Liver (tissue), 9 donors: ENCODE results near the gene BTN3A1. TPM values are rescaled to one million over a fixed set of nuclear protein-coding genes. Genes with fewer than 3 reads are reported as not detected.

Experiments
- DNase-seq: peaks from one replicate; pipeline ENCODE4 v3.0.0-alpha.2; 2017; ENCODE audit warnings: low spot score
- H3K27ac ChIP-seq, 2 donors: one replicate each; pipeline ENCODE4 v1.7.0; 2013; ENCODE audit warnings: inconsistent platforms in 2 of 2, low read length in 2 of 2, control low read depth in 1 of 2, low read depth in 1 of 2, mild to moderate bottlenecking in 1 of 2
- H3K27me3 ChIP-seq, 4 donors: one replicate each; pipeline versions ENCODE4 v1.6.1 to v1.7.0; 2013; ENCODE audit warnings: low read length in 3 of 4, inconsistent platforms in 1 of 4, mild to moderate bottlenecking in 1 of 4, moderate library complexity in 1 of 4; ENCODE audit not compliant: control insufficient read depth in 4 of 4, insufficient read depth in 4 of 4
- H3K36me3 ChIP-seq, 4 donors: one replicate each; pipeline versions ENCODE4 v1.6.1 to v1.7.0; 2013; ENCODE audit warnings: low read length in 3 of 4, mild to moderate bottlenecking in 3 of 4, low read depth in 1 of 4, moderate library complexity in 1 of 4; ENCODE audit not compliant: control insufficient read depth in 4 of 4, insufficient read depth in 3 of 4
- H3K4me1 ChIP-seq, 4 donors: one replicate each; pipeline versions ENCODE4 v1.6.1 to v1.7.0; 2013; ENCODE audit warnings: low read length in 3 of 4, mild to moderate bottlenecking in 3 of 4, moderate library complexity in 1 of 4; ENCODE audit not compliant: control insufficient read depth in 4 of 4, insufficient read depth in 4 of 4
- H3K4me3 ChIP-seq, 3 donors: one replicate each; pipeline versions ENCODE4 v1.6.1 to v1.7.0; 2013; ENCODE audit warnings: low read length in 3 of 3, control low read depth in 1 of 3, low read depth in 1 of 3, mild to moderate bottlenecking in 1 of 3
- H3K9ac ChIP-seq, 2 donors: one replicate each; pipeline ENCODE4 v1.7.0; 2013; ENCODE audit warnings: low read length in 2 of 2, mild to moderate bottlenecking in 2 of 2, moderate library complexity in 2 of 2, control low read depth in 1 of 2, low read depth in 1 of 2
- H3K9me3 ChIP-seq, 4 donors: one replicate each; pipeline versions ENCODE4 v1.6.1 to v1.7.0; 2013; ENCODE audit warnings: low read length in 3 of 4; ENCODE audit not compliant: control insufficient read depth in 4 of 4
- EGR1 ChIP-seq, 2 donors: IDR thresholded peaks; 2 replicates each; pipeline ENCODE4 v1.6.1; 2016 to 2018; ENCODE audit warnings: antibody characterized with exemption in 2 of 2, low read depth in 2 of 2
- FOXA1 ChIP-seq: IDR thresholded peaks from 2 replicates; pipeline ENCODE4 v1.6.1; 2016; ENCODE audit warnings: antibody characterized with exemption
- FOXA2 ChIP-seq: IDR thresholded peaks from 2 replicates; pipeline ENCODE4 v1.6.1; 2016; ENCODE audit warnings: antibody characterized with exemption
- GABPA ChIP-seq, 2 donors: IDR thresholded peaks in 1 of 2; conservative IDR thresholded peaks in 1 of 2; 2 replicates each; pipeline ENCODE4 v1.6.1; 2016; ENCODE audit warnings: antibody characterized with exemption in 2 of 2, mild to moderate bottlenecking in 1 of 2, moderate library complexity in 1 of 2
- HNF4A ChIP-seq, 2 donors: conservative IDR thresholded peaks; 2 replicates each; pipeline ENCODE4 v1.6.1; 2016; ENCODE audit warnings: antibody characterized with exemption in 2 of 2, mild to moderate bottlenecking in 2 of 2
- HNF4G ChIP-seq: IDR thresholded peaks from 2 replicates; pipeline ENCODE4 v1.6.1; 2016; ENCODE audit warnings: antibody characterized with exemption
- JUND ChIP-seq, 2 donors: IDR thresholded peaks; 2 replicates each; pipeline ENCODE4 v1.6.1; 2016; ENCODE audit warnings: antibody characterized with exemption in 2 of 2
- NR2F2 ChIP-seq: IDR thresholded peaks from 2 replicates; pipeline ENCODE4 v1.6.1; 2016; ENCODE audit warnings: antibody characterized with exemption
- RAD21 ChIP-seq, 2 donors: IDR thresholded peaks; 2 replicates each; pipeline ENCODE4 v1.6.1; 2016; ENCODE audit warnings: antibody characterized with exemption in 2 of 2, mild to moderate bottlenecking in 2 of 2
- RXRA ChIP-seq, 2 donors: IDR thresholded peaks; 2 replicates each; pipeline ENCODE4 v1.6.1; 2017 to 2018; ENCODE audit warnings: antibody characterized with exemption in 2 of 2, mild to moderate bottlenecking in 1 of 2
- SP1 ChIP-seq: IDR thresholded peaks from 2 replicates; pipeline ENCODE4 v1.6.1; 2018; ENCODE audit warnings: antibody characterized with exemption, mild to moderate bottlenecking
- TAF1 ChIP-seq: conservative IDR thresholded peaks from 2 replicates; pipeline ENCODE4 v1.6.1; 2016; ENCODE audit warnings: antibody characterized with exemption, mild to moderate bottlenecking
- YY1 ChIP-seq: IDR thresholded peaks from 2 replicates; pipeline ENCODE4 v1.6.1; 2016; ENCODE audit warnings: antibody characterized with exemption, mild to moderate bottlenecking
- WGBS: extraction: QIAGEN DNeasy Blood & Tissue Kit; methylation state at CpG from one replicate; pipeline ENCODE4 v1.1.7; 2013; 5-methylcytosine and 5-hydroxymethylcytosine counted together
- polyA plus RNA-seq, 2 donors: library from polyadenylated mRNA; stranded (reverse) in 1 of 2; unstranded in 1 of 2; fragments of 200-250 nt in 1 of 2; fragments of >200 nt in 1 of 2; fragmentation: Nextera tagmentation in 1 of 2; extraction: Ambion mirVana in 1 of 2; gene quantifications; one replicate each; pipeline versions ENCODE4 v1.2.1 to v1.2.3, GENCODE V29; 2013 to 2015
- total RNA-seq, 2 donors: library from RNA; depleted of rRNA; stranded (reverse); fragments of >200 nt; gene quantifications; one replicate each; pipeline ENCODE4 v1.2.3, GENCODE V29; 2014
- TF ChIP-seq, protein P1 (sequence below): IDR thresholded peaks from 2 replicates; pipeline ENCODE4 v1.6.1; 2016; ENCODE audit warnings: antibody characterized with exemption
- TF ChIP-seq, protein P2 (sequence below): IDR thresholded peaks from 2 replicates; pipeline ENCODE4 v1.6.1; 2016; ENCODE audit warnings: antibody characterized with exemption
- TF ChIP-seq, protein P3 (sequence below): IDR thresholded peaks from 2 replicates; pipeline ENCODE4 v1.6.1; 2016; ENCODE audit warnings: antibody characterized with exemption, mild to moderate bottlenecking
- TF ChIP-seq, protein P4 (sequence below): IDR thresholded peaks from 2 replicates; pipeline ENCODE4 v1.6.1; 2016; ENCODE audit warnings: antibody characterized with exemption
- TF ChIP-seq, protein P5 (sequence below): fragments of 150-350 bp; IDR thresholded peaks from 2 replicates; pipeline ENCODE4 v1.5.1; 2017; ENCODE audit warnings: improper control_type of control experiment, low read depth, low read length; ENCODE audit not compliant: missing input control
- donor health status: healthy.
- donor health status: healthy.
- donor health status: healthy.
- donor health status: healthy.
- donor health status: healthy.

Gene BTN3A1
- total and polyA plus RNA-seq, 4 donors = 2.3 to 17.1 (median 6.3) TPM

DNA sequence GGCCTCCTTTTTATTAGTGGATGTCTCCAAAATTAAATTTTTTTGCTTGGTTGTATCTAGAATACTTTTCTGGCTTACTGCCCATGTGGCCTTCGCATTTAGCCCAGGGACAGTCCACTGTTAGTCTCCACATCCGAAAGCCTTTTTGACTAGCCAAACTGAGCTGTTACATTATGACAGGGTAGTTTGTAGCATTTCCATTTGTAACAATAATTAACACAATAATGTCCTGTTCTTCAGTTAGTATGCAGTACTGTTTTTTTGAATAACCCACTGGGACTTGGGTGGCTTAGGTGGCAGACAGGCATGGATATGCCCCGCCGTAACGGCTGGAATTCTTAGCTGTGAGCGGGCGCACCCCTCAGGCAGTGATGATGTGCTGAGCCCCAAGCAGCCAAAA, 49.8 kb upstream of the BTN3A1 start:
- Histone ChIP-seq H3K36me3 (no peaks in the 10 kb centered on the region), H3K9ac (no peak overlapping the region), H3K9me3 (no peaks in the 10 kb centered on the region), H3K27me3 (no peaks in the 10 kb centered on the region), H3K27ac (no peak overlapping the region), H3K4me3 (no peak overlapping the region), H3K4me1 (no peaks in the 10 kb centered on the region)
- TF ChIP-seq FOXA2 (no peak), GABPA (IDR thresholded peaks at IDR 0.05 in 1 of 2, conservative IDR thresholded peaks at IDR 0.05 in 1 of 2) (no peak), FOXA1 (no peak), HNF4G (no peak), NR2F2 (no peak), EGR1 (IDR thresholded peaks at IDR 0.05; ENCODE audit: low read depth in 2 of 2) (no peak), YY1 (no peak), TAF1 (no peak), RXRA (IDR thresholded peaks at IDR 0.05) (no peak), JUND (IDR thresholded peaks at IDR 0.05) (no peak), RAD21 (IDR thresholded peaks at IDR 0.05) (no peak), SP1 (no peak)
- TF ChIP-seq, protein P1, sequence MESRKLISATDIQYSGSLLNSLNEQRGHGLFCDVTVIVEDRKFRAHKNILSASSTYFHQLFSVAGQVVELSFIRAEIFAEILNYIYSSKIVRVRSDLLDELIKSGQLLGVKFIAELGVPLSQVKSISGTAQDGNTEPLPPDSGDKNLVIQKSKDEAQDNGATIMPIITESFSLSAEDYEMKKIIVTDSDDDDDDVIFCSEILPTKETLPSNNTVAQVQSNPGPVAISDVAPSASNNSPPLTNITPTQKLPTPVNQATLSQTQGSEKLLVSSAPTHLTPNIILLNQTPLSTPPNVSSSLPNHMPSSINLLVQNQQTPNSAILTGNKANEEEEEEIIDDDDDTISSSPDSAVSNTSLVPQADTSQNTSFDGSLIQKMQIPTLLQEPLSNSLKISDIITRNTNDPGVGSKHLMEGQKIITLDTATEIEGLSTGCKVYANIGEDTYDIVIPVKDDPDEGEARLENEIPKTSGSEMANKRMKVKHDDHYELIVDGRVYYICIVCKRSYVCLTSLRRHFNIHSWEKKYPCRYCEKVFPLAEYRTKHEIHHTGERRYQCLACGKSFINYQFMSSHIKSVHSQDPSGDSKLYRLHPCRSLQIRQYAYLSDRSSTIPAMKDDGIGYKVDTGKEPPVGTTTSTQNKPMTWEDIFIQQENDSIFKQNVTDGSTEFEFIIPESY = no peak
- TF ChIP-seq, protein P2, sequence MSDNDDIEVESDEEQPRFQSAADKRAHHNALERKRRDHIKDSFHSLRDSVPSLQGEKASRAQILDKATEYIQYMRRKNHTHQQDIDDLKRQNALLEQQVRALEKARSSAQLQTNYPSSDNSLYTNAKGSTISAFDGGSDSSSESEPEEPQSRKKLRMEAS = no peak
- TF ChIP-seq, protein P3, sequence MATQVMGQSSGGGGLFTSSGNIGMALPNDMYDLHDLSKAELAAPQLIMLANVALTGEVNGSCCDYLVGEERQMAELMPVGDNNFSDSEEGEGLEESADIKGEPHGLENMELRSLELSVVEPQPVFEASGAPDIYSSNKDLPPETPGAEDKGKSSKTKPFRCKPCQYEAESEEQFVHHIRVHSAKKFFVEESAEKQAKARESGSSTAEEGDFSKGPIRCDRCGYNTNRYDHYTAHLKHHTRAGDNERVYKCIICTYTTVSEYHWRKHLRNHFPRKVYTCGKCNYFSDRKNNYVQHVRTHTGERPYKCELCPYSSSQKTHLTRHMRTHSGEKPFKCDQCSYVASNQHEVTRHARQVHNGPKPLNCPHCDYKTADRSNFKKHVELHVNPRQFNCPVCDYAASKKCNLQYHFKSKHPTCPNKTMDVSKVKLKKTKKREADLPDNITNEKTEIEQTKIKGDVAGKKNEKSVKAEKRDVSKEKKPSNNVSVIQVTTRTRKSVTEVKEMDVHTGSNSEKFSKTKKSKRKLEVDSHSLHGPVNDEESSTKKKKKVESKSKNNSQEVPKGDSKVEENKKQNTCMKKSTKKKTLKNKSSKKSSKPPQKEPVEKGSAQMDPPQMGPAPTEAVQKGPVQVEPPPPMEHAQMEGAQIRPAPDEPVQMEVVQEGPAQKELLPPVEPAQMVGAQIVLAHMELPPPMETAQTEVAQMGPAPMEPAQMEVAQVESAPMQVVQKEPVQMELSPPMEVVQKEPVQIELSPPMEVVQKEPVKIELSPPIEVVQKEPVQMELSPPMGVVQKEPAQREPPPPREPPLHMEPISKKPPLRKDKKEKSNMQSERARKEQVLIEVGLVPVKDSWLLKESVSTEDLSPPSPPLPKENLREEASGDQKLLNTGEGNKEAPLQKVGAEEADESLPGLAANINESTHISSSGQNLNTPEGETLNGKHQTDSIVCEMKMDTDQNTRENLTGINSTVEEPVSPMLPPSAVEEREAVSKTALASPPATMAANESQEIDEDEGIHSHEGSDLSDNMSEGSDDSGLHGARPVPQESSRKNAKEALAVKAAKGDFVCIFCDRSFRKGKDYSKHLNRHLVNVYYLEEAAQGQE = no peak
- TF ChIP-seq, protein P4, sequence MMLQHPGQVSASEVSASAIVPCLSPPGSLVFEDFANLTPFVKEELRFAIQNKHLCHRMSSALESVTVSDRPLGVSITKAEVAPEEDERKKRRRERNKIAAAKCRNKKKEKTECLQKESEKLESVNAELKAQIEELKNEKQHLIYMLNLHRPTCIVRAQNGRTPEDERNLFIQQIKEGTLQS = no peak
- TF ChIP-seq, protein P5, sequence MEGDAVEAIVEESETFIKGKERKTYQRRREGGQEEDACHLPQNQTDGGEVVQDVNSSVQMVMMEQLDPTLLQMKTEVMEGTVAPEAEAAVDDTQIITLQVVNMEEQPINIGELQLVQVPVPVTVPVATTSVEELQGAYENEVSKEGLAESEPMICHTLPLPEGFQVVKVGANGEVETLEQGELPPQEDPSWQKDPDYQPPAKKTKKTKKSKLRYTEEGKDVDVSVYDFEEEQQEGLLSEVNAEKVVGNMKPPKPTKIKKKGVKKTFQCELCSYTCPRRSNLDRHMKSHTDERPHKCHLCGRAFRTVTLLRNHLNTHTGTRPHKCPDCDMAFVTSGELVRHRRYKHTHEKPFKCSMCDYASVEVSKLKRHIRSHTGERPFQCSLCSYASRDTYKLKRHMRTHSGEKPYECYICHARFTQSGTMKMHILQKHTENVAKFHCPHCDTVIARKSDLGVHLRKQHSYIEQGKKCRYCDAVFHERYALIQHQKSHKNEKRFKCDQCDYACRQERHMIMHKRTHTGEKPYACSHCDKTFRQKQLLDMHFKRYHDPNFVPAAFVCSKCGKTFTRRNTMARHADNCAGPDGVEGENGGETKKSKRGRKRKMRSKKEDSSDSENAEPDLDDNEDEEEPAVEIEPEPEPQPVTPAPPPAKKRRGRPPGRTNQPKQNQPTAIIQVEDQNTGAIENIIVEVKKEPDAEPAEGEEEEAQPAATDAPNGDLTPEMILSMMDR = no peak
- DNase-seq = no peak
- WGBS = 93% methylated on average over 7 of the region's 7 CpGs

DNA sequence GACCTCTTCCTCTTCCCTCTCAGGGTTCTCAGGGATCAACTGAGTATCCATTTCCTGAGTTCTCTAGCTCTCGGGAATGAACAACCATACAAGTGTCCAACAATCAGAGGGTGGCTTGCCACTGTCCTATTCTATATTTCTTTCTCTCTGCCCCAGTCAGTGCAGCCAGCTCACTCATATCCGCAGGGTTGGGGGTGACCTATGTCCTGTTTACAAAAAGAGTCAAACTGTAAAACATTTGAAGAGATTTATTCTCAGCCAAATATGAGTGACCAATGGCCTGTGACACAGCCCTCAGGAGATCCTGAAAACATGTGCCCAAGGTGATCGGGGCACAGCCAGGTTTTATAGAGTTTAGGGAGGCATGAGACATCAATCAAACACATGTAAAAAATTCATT, 47.9 kb upstream of the BTN3A1 start:
- Histone ChIP-seq H3K27ac (no peak overlapping the region), H3K9me3 (no peaks in the 10 kb centered on the region), H3K9ac (no peak overlapping the region), H3K4me3 (no peak overlapping the region), H3K4me1 (no peaks in the 10 kb centered on the region), H3K36me3 (no peaks in the 10 kb centered on the region), H3K27me3 (no peaks in the 10 kb centered on the region)
- WGBS = 58% methylated on average over 3 of the region's 3 CpGs
- DNase-seq = no peak
- TF ChIP-seq FOXA1 (no peak), RXRA (IDR thresholded peaks at IDR 0.05) (no peak), EGR1 (IDR thresholded peaks at IDR 0.05; ENCODE audit: low read depth in 2 of 2) (no peak), GABPA (IDR thresholded peaks at IDR 0.05 in 1 of 2, conservative IDR thresholded peaks at IDR 0.05 in 1 of 2) (no peak), FOXA2 (no peak), HNF4A (conservative IDR thresholded peaks at IDR 0.05) (no peak), RAD21 (IDR thresholded peaks at IDR 0.05) (no peak), TAF1 (no peak), NR2F2 (no peak)
- TF ChIP-seq, protein P5 = no peak
- TF ChIP-seq, protein P3 = no peak
- TF ChIP-seq, protein P4 = no peak
